Smooth muscle cell of the brain vasculature (primary cell): ENCODE measurements around the gene MED8.

Experiments
- DNase-seq: peaks from one replicate; pipeline ENCODE4 v3.0.0-alpha.2; 2012; ENCODE audit warnings: low read depth, low spot score

The MED8 gene

GRCh38 chr1:43358746-43359693, 30.6 kb downstream of the MED8 start, which contains the start of gene CDC20:
TSS of gene CDC20 (plus strand) at chr1:43358981. CDS start at chr1:43359216, 235 bp downstream.
- peak; percentile 91 for DNase-seq

- no peak for DNase-seq
Measured at GRCh38 chr1:43358121-43358745, 31.4 kb downstream of the MED8 start.

GRCh38 chr1:43357251-43357650, 32.3 kb downstream of the MED8 start:
- no peak for DNase-seq

GRCh38 chr1:43354936-43355335, 34.7 kb downstream of the MED8 start:
- no peak for DNase-seq

- DNase-seq: no peak
Measured at GRCh38 chr1:43354471-43354870, 35.1 kb downstream of the MED8 start.

GRCh38 chr1:43352881-43353280, 36.7 kb downstream of the MED8 start:
- DNase-seq: no peak

GRCh38 chr1:43352351-43352705, 37.3 kb downstream of the MED8 start:
- DNase-seq: no peak

GRCh38 chr1:43351421-43352350, 37.9 kb downstream of the MED8 start:
- no peak for DNase-seq

- DNase-seq: no peak
Measured at GRCh38 chr1:43350976-43351375, 38.6 kb downstream of the MED8 start.

- no peak for DNase-seq
Measured at GRCh38 chr1:43349594-43350306, 39.9 kb downstream of the MED8 start.

- DNase-seq: no peak
Measured at GRCh38 chr1:43348809-43349593, 40.6 kb downstream of the MED8 start.

GRCh38 chr1:43348343-43348808, 41.2 kb downstream of the MED8 start:
- DNase-seq: no peak

- no peak for DNase-seq
Measured at GRCh38 chr1:43346636-43347035, 43.0 kb downstream of the MED8 start.

- DNase-seq: no peak
Measured at GRCh38 chr1:43345120-43345519, 44.5 kb downstream of the MED8 start.

GRCh38 chr1:43344267-43344850, 45.2 kb downstream of the MED8 start:
- no peak for DNase-seq

GRCh38 chr1:43340559-43340958, 49.0 kb downstream of the MED8 start:
- no peak for DNase-seq

GRCh38 chr1:43339584-43340232, 49.9 kb downstream of the MED8 start:
- DNase-seq: no peak

- DNase-seq: no peak
Measured at GRCh38 chr1:43338001-43338400, 51.6 kb downstream of the MED8 start.

- no peak for DNase-seq
Measured at GRCh38 chr1:43337588-43337987, 52.0 kb downstream of the MED8 start, which contains the start of gene MPL. TSS of gene MPL (plus strand) at chr1:43337818. CDS start at chr1:43337849, 31 bp downstream.
